Uterus (tissue), 2 donors: ENCODE results near the gene BIRC3.

ENCODE experiments used
- CTCF ChIP-seq, 4 experiments: fragments of 200-600 bp in 2 of 4; fragments of 450-650 bp in 2 of 4; sonication (generic) in 2 of 4; IDR thresholded peaks; one replicate each; pipeline ENCODE4 v1.5.1; 2016 to 2019; ENCODE audit warnings: antibody characterized with exemption in 4 of 4, mild to moderate bottlenecking in 2 of 4, moderate library complexity in 1 of 4
- POLR2A ChIP-seq, 2 donors: fragments of 450-650 bp; IDR thresholded peaks; one replicate each; pipeline ENCODE4 v1.6.1; 2016; ENCODE audit warnings: antibody characterized with exemption in 2 of 2, mild to moderate bottlenecking in 1 of 2, moderate library complexity in 1 of 2

GRCh38 chr11:102345904-102346303 lies 28.6 kb downstream of the BIRC3 start:
- no peak for TF ChIP-seq CTCF (IDR thresholded peaks at IDR 0.05)
- no peak for TF ChIP-seq POLR2A (IDR thresholded peaks at IDR 0.05)
